H1 (cell line): ENCODE measurements around the gene WFDC12. TPM values are rescaled to one million over a fixed set of nuclear protein-coding genes. Genes with fewer than 3 reads are reported as not detected.

ENCODE experiments used
- ATF3 ChIP-seq: IDR thresholded peaks from 2 replicates; pipeline ENCODE4 v1.6.1; 2011; ENCODE audit warnings: low read depth, mild to moderate bottlenecking, low read length; ENCODE audit not compliant: insufficient read depth
- CBX5 ChIP-seq: fragments of 300-800, 300-1000 bp; sonication (generic); IDR thresholded peaks from 2 replicates; pipeline ENCODE4 v1.7.1; 2016; ENCODE audit warnings: antibody characterized with exemption, low read length, low read depth
- CEBPB ChIP-seq: IDR thresholded peaks from 2 replicates; pipeline ENCODE4 v1.6.1; 2012; ENCODE audit warnings: low read depth, low read length
- CHD1 ChIP-seq: IDR thresholded peaks from 2 replicates; pipeline ENCODE4 v1.6.1; 2012; ENCODE audit warnings: low read depth, low read length, improper control_type of control experiment
- CREB1 ChIP-seq: IDR thresholded peaks from 2 replicates; pipeline ENCODE4 v1.6.1; 2012; ENCODE audit warnings: inconsistent platforms
- CTBP2 ChIP-seq: IDR thresholded peaks from 2 replicates; pipeline ENCODE4 v1.7.0; 2011; ENCODE audit warnings: borderline replicate concordance, mild to moderate bottlenecking, moderate library complexity, mixed read lengths, low read length; ENCODE audit not compliant: insufficient read depth, insufficient read length
- CTCF ChIP-seq, 3 experiments: IDR thresholded peaks; 1 replicate in 2 of 3; 2 replicates in 1 of 3; pipeline versions ENCODE4 v1.5.1 to v1.6.1; 2011; ENCODE audit warnings: low read length in 3 of 3, mild to moderate bottlenecking in 3 of 3, inconsistent platforms in 2 of 3, low read depth in 1 of 3, moderate library complexity in 1 of 3; ENCODE audit not compliant: insufficient read depth in 1 of 3; ENCODE audit errors: control extremely low read depth in 1 of 3
- EZH2 ChIP-seq: fragments of 200-600 bp; sonication (generic); IDR thresholded peaks from 2 replicates; pipeline ENCODE4 v1.7.1; 2012; ENCODE audit warnings: low read depth, mild to moderate bottlenecking, moderate library complexity, low read length, inconsistent platforms; ENCODE audit not compliant: severe bottlenecking
- FOSL1 ChIP-seq: IDR thresholded peaks from 2 replicates; pipeline ENCODE4 v1.6.1; 2011; ENCODE audit warnings: mild to moderate bottlenecking, low read depth, low read length, moderate library complexity; ENCODE audit not compliant: insufficient read depth
- NANOG ChIP-seq: IDR thresholded peaks from 2 replicates; pipeline ENCODE4 v1.6.1; 2011; ENCODE audit warnings: low read length, low read depth, mild to moderate bottlenecking, inconsistent platforms; ENCODE audit not compliant: insufficient read depth, poor library complexity, severe bottlenecking
- NRF1 ChIP-seq: IDR thresholded peaks from 2 replicates; pipeline ENCODE4 v1.6.1; 2011; ENCODE audit warnings: mild to moderate bottlenecking, low read depth, low read length, improper control_type of control experiment
- RFX5 ChIP-seq: IDR thresholded peaks from 2 replicates; pipeline ENCODE4 v1.6.1; 2011; ENCODE audit warnings: low read depth, low read length, improper control_type of control experiment, borderline replicate concordance
- RXRA ChIP-seq: IDR thresholded peaks from 2 replicates; pipeline ENCODE4 v1.6.1; 2011; ENCODE audit warnings: low read depth, mild to moderate bottlenecking, low read length, moderate library complexity; ENCODE audit not compliant: insufficient read depth
- SIN3A ChIP-seq, 2 experiments: IDR thresholded peaks in 1 of 2; conservative IDR thresholded peaks in 1 of 2; 2 replicates each; pipeline ENCODE4 v1.6.1; 2011 to 2012; ENCODE audit warnings: low read length in 2 of 2, improper control_type of control experiment in 1 of 2, low read depth in 1 of 2, mild to moderate bottlenecking in 1 of 2
- SP2 ChIP-seq: IDR thresholded peaks from 2 replicates; pipeline ENCODE4 v1.6.1; 2012; ENCODE audit warnings: mild to moderate bottlenecking, low read length, inconsistent platforms
- SP4 ChIP-seq: IDR thresholded peaks from 2 replicates; pipeline ENCODE4 v1.6.1; 2012; ENCODE audit warnings: low read length, inconsistent platforms
- SUZ12 ChIP-seq: fragments of 200-600 bp; sonication (generic); IDR thresholded peaks from 2 replicates; pipeline ENCODE4 v1.6.1; 2012; ENCODE audit warnings: mild to moderate bottlenecking, inconsistent platforms, low read length, moderate library complexity, mixed read lengths
- TAF1 ChIP-seq: IDR thresholded peaks from 2 replicates; pipeline ENCODE4 v1.6.1; 2011; ENCODE audit warnings: mild to moderate bottlenecking, low read depth, low read length
- TCF12 ChIP-seq: IDR thresholded peaks from 2 replicates; pipeline ENCODE4 v1.6.1; 2011; ENCODE audit warnings: low read depth, mild to moderate bottlenecking, low read length
- TEAD4 ChIP-seq: IDR thresholded peaks from 2 replicates; pipeline ENCODE4 v1.6.1; 2012; ENCODE audit warnings: low read depth, low read length, inconsistent platforms, mixed read lengths
- ZNF274 ChIP-seq: IDR thresholded peaks from 2 replicates; pipeline ENCODE4 v1.7.0; 2012; ENCODE audit warnings: low read length, borderline replicate concordance; ENCODE audit errors: extremely low read depth
- polyA plus RNA-seq, 7 experiments: library from polyadenylated mRNA; depleted of rRNA in 3 of 7; stranded (reverse) in 5 of 7; unstranded in 2 of 7; fragments of >200 nt in 5 of 7; fragments of 200-250 nt in 2 of 7; gene quantifications; 1 replicate in 5 of 7; 2 replicates in 1 of 7; 4 replicates in 1 of 7; pipeline versions ENCODE4 v1.2.1 to v1.2.3, GENCODE V29; 2011 to 2013; ENCODE audit warnings: missing spikeins in 2 of 7, mixed read lengths in 2 of 7
- total RNA-seq: library from RNA; stranded (reverse); fragmentation: NEBNext Ultra II Directional; extraction: Animal tissue kit (Norgen Biotek cat#: 25700); gene quantifications from 2 replicates; pipeline ENCODE4 v1.2.1, GENCODE V29; 2021

Gene WFDC12
- total and polyA plus RNA-seq, 2 of the 8 experiments (the other 6 are each of a cell fraction or from before 2014, with no cell fraction given) = not detected

- 0 out of 2 replicates have a peak, but pooled peaks have one; percentile 14 for TF ChIP-seq TCF12
- no peak for TF ChIP-seq SUZ12
- no peak for TF ChIP-seq CHD1
- TF ChIP-seq ATF3 = no peak
- TF ChIP-seq EZH2 = peak; percentile 15
- TF ChIP-seq NANOG = no peak
- no peak for TF ChIP-seq CTBP2
- no peak for TF ChIP-seq ZNF274
- TF ChIP-seq CEBPB = no peak
- no peak for TF ChIP-seq RXRA
- no peak for TF ChIP-seq SP4
- TF ChIP-seq CBX5 = no peak
- TF ChIP-seq RFX5 = no peak
- no peak for TF ChIP-seq NRF1
- no peak for TF ChIP-seq FOSL1
- TF ChIP-seq TEAD4 = 0 out of 2 replicates have a peak, but pooled peaks have one; percentile 32
- peak; percentile 90 for TF ChIP-seq CREB1
- peak; percentile 44 to 60 (median 50); a peak in 3 of 4 replicates for TF ChIP-seq CTCF (IDR thresholded peaks at IDR 0.05; ENCODE audit: control extremely low read depth in 1 of 3, insufficient read depth in 1 of 3, low read depth in 1 of 3, low read length in 3 of 3)
- TF ChIP-seq SIN3A (conservative IDR thresholded peaks at IDR 0.05 in 1 of 2, IDR thresholded peaks at IDR 0.05 in 1 of 2; ENCODE audit: low read depth in 1 of 2, low read length in 2 of 2) = no peak
- 0 out of 2 replicates have a peak, but pooled peaks have one; percentile 43 for TF ChIP-seq TAF1
- TF ChIP-seq SP2 = no peak
These were observed 26.0 kb downstream of the WFDC12 start (continued) for GRCh38 chr20:45098103-45098773.
